Fibroblast of the aortic adventitia (primary cell): ENCODE data around the gene IL1RAPL2. TPM values are rescaled to one million over a fixed set of nuclear protein-coding genes. Genes with fewer than 3 reads are reported as not detected.

Experiments used
- DNase-seq: peaks from one replicate; pipeline ENCODE4 v3.0.0-alpha.2; 2010; ENCODE audit warnings: low read depth
- H3K4me3 ChIP-seq: 2 replicates; pipeline ENCODE4 v1.5.1; 2011; ENCODE audit warnings: low read depth, mild to moderate bottlenecking, control low read depth, low read length, moderate library complexity
- CTCF ChIP-seq: IDR thresholded peaks from 2 replicates; pipeline ENCODE4 v1.5.1; 2011; ENCODE audit warnings: mild to moderate bottlenecking, low read length, control low read depth, inconsistent platforms; ENCODE audit not compliant: insufficient read depth
- total RNA-seq: library from RNA; depleted of rRNA; stranded (reverse); fragments of >200 nt; gene quantifications from 2 replicates; pipeline ENCODE4 v1.2.3, GENCODE V29; 2012; ENCODE audit warnings: low replicate concordance

IL1RAPL2 gene
- total RNA-seq, 1 donor, result 0.27 TPM

GRCh38 chrX:105274091-105274490 is 708.1 kb downstream of the IL1RAPL2 start:
- TF ChIP-seq CTCF, result no peak
- DNase-seq, result no peak
- no peak overlapping the region for H3K4me3 ChIP-seq

- no peak for DNase-seq
Observed at GRCh38 chrX:105277132-105277531, 711.1 kb downstream of the IL1RAPL2 start.

DNA sequence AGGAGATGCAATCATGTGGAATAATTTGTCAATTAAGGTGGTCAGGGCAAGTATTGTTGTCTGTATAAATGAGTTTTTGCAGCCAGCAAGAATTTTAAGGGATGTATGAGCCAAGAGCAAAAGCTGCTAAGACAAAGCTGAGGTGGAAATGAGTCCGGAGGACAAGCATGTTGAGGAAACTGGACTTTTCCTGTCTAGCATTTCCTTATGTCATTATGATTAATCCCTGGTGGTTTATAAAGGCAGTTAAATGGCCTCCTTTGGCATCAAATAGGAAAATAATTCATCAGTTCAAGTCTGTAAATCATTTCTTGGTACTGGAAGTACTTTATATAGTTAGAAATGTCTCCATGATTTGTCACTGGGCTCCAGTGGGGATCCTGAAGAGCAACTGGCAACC is 716.1 kb downstream of the IL1RAPL2 start:
- no peak for TF ChIP-seq CTCF
- no peak for DNase-seq

More at GRCh38 chrX:105277132-105277531, 711.1 kb downstream of the IL1RAPL2 start:
- TF ChIP-seq CTCF, result no peak
- no peak overlapping the region for H3K4me3 ChIP-seq

GRCh38 chrX:105297041-105297440 is 731.0 kb downstream of the IL1RAPL2 start:
- TF ChIP-seq CTCF, result no peak
- DNase-seq, result no peak

More for the DNA sequence above, 716.1 kb downstream of the IL1RAPL2 start:
- no peak overlapping the region for H3K4me3 ChIP-seq

DNA sequence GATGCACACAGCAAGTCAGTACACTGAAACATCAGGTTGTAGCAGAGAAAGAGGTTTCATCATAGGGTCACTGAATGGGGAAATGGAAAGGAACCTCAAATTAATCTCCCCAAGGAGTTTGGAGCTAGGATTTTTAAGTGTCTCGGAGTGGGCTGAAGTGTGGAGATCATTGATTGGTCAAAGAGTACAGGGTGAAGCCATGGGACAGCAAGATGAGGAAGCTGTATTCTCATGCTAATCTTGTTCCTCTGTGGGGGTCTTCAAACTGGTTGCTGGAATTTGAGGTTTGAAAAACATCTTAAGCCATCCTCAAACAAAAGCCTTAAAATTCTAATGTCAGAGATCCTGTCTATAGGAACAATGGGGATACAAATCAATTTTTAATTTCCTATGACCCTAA is 733.3 kb downstream of the IL1RAPL2 start:
- DNase-seq, result no peak
- no peak overlapping the region for H3K4me3 ChIP-seq
- no peak for TF ChIP-seq CTCF

More at GRCh38 chrX:105297041-105297440, 731.0 kb downstream of the IL1RAPL2 start:
- H3K4me3 ChIP-seq, result no peak overlapping the region

GRCh38 chrX:105302246-105302645 is 736.2 kb downstream of the IL1RAPL2 start:
- TF ChIP-seq CTCF, result no peak
- peak; percentile 6 for DNase-seq
- no peak overlapping the region for H3K4me3 ChIP-seq

DNA sequence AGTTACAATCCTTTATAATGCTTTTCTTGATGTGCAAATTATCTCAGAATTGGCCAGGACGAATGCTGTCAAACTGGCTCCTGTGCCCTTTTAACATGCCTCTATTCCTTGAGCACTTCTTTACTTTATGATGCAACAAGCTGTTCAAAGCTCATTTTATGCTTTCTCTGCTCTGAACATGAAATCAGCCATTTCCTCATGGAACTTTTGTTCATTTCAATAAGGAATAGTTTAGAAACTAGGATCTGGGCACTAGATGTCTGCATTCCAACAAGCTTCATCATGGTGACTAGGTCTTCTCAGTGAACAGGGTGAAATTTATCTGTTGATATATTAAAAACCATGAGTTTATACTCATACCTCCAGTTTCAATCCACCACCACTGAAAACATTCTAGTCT is 741.8 kb downstream of the IL1RAPL2 start:
- TF ChIP-seq CTCF, result no peak
- DNase-seq, result peak; percentile 57
- H3K4me3 ChIP-seq, result no peak overlapping the region
